ENCODE data around the gene MALRD1. TPM values are rescaled to one million over a fixed set of nuclear protein-coding genes. Genes with fewer than 3 reads are reported as not detected.

MALRD1 gene
- total and polyA plus RNA-seq, 2 experiments from 2014 or later: 17.8 to 52.6 TPM

GRCh38 chr10:19302117-19302516 lies 253.5 kb downstream of the MALRD1 start:
- Histone ChIP-seq H3K27me3 (no peaks in the 10 kb centered on the region), H3K36me3 (replicated peaks; ENCODE audit: insufficient read depth, low read depth) (no peaks in the 10 kb centered on the region), H3K9me3 (ENCODE audit: low read depth) (no peaks in the 10 kb centered on the region), H3K27ac (no peak overlapping the region), H4K20me1 (ENCODE audit: insufficient read depth, poor library complexity, severe bottlenecking) (no peaks in the 10 kb centered on the region), H3K79me2 (no peaks in the 10 kb centered on the region), H3K9me2 (replicated peaks; ENCODE audit: insufficient read depth) (no peaks in the 10 kb centered on the region), H2AFZ (no peak overlapping the region), H3K4me2 (no peak overlapping the region), H3K4me3 (no peak overlapping the region), H3K4me1 (ENCODE audit: insufficient read depth) (no peaks in the 10 kb centered on the region)
- no peak for DNase-seq (ENCODE audit: low spot score)
- TF ChIP-seq EZH2phosphoT487 (IDR thresholded peaks at IDR 0.05; ENCODE audit: low read depth, severe bottlenecking, unreplicated experiment) (no peak), EZH2 (IDR thresholded peaks at IDR 0.05; ENCODE audit: borderline replicate concordance) (no peak)
- WGBS (ENCODE audit: low lambda C conversion rate, missing lambda C conversion rate): 93% methylated on average over 4 of the region's 4 CpGs

- Histone ChIP-seq H3K4me2 (no peak overlapping the region), H3K79me2 (no peaks in the 10 kb centered on the region), H3K27me3 (no peaks in the 10 kb centered on the region), H2AFZ (no peak overlapping the region), H3K9me2 (replicated peaks; ENCODE audit: insufficient read depth) (no peaks in the 10 kb centered on the region), H3K36me3 (replicated peaks; ENCODE audit: insufficient read depth, low read depth) (no peaks in the 10 kb centered on the region), H4K20me1 (ENCODE audit: insufficient read depth, poor library complexity, severe bottlenecking) (no peaks in the 10 kb centered on the region), H3K9me3 (ENCODE audit: low read depth) (no peaks in the 10 kb centered on the region), H3K4me3 (no peak overlapping the region), H3K27ac (no peak overlapping the region), H3K4me1 (ENCODE audit: insufficient read depth) (no peaks in the 10 kb centered on the region)
- 60% methylated on average over 5 of the region's 5 CpGs for WGBS (ENCODE audit: low lambda C conversion rate, missing lambda C conversion rate)
- no peak for DNase-seq (ENCODE audit: low spot score)
- TF ChIP-seq EZH2phosphoT487 (IDR thresholded peaks at IDR 0.05; ENCODE audit: low read depth, severe bottlenecking, unreplicated experiment) (no peak), CTCF (IDR thresholded peaks at IDR 0.05; ENCODE audit: poor library complexity) (no peak), EZH2 (IDR thresholded peaks at IDR 0.05; ENCODE audit: borderline replicate concordance) (no peak)
Measured at GRCh38 chr10:19310066-19310465, 261.5 kb downstream of the MALRD1 start.

- no peak overlapping the region for H3K27ac ChIP-seq
- TF ChIP-seq EZH2 (IDR thresholded peaks at IDR 0.05; ENCODE audit: borderline replicate concordance) (no peak), CTCF (IDR thresholded peaks at IDR 0.05; ENCODE audit: poor library complexity) (no peak), EZH2phosphoT487 (IDR thresholded peaks at IDR 0.05; ENCODE audit: low read depth, severe bottlenecking, unreplicated experiment) (no peak)
- no peaks in the 10 kb centered on the region for H3K79me2 ChIP-seq
- H3K4me2 ChIP-seq: no peak overlapping the region
- no peaks in the 10 kb centered on the region for H4K20me1 ChIP-seq (ENCODE audit: insufficient read depth, poor library complexity, severe bottlenecking)
- no peaks in the 10 kb centered on the region for H3K9me3 ChIP-seq (ENCODE audit: low read depth)
- no peaks in the 10 kb centered on the region for H3K27me3 ChIP-seq
- DNase-seq (ENCODE audit: low spot score): no peak
- no peaks in the 10 kb centered on the region for H3K36me3 ChIP-seq (replicated peaks; ENCODE audit: insufficient read depth, low read depth)
- no peak overlapping the region for H2AFZ ChIP-seq
- H3K9me2 ChIP-seq (replicated peaks; ENCODE audit: insufficient read depth): no peaks in the 10 kb centered on the region
- no peak overlapping the region for H3K4me3 ChIP-seq
- WGBS (ENCODE audit: low lambda C conversion rate, missing lambda C conversion rate): 88% methylated on average over 3 of the region's 3 CpGs
- H3K4me1 ChIP-seq (ENCODE audit: insufficient read depth): no peaks in the 10 kb centered on the region
Measured at GRCh38 chr10:19316204-19316870, 267.7 kb downstream of the MALRD1 start.

GRCh38 chr10:19317952-19318351 lies 269.4 kb downstream of the MALRD1 start:
- DNase-seq (ENCODE audit: low spot score): no peak
- H3K27me3 ChIP-seq: no peaks in the 10 kb centered on the region
- TF ChIP-seq CTCF (IDR thresholded peaks at IDR 0.05; ENCODE audit: poor library complexity): no peak
- TF ChIP-seq EZH2 (IDR thresholded peaks at IDR 0.05; ENCODE audit: borderline replicate concordance): no peak
- no peak for TF ChIP-seq EZH2phosphoT487 (IDR thresholded peaks at IDR 0.05; ENCODE audit: low read depth, severe bottlenecking, unreplicated experiment)
- no peak overlapping the region for H3K4me3 ChIP-seq
- no peaks in the 10 kb centered on the region for H4K20me1 ChIP-seq (ENCODE audit: insufficient read depth, poor library complexity, severe bottlenecking)
- H3K36me3 ChIP-seq (replicated peaks; ENCODE audit: insufficient read depth, low read depth): no peaks in the 10 kb centered on the region
- WGBS (ENCODE audit: low lambda C conversion rate, missing lambda C conversion rate): 91% methylated on average over 1 of the region's 1 CpG
- H3K79me2 ChIP-seq: no peaks in the 10 kb centered on the region
- H3K27ac ChIP-seq: no peak overlapping the region
- H2AFZ ChIP-seq: no peak overlapping the region
- no peaks in the 10 kb centered on the region for H3K4me1 ChIP-seq (ENCODE audit: insufficient read depth)
- no peaks in the 10 kb centered on the region for H3K9me3 ChIP-seq (ENCODE audit: low read depth)
- H3K9me2 ChIP-seq (replicated peaks; ENCODE audit: insufficient read depth): no peaks in the 10 kb centered on the region
- no peak overlapping the region for H3K4me2 ChIP-seq
